ENCODE data around the gene TUBA4A.

- TF ChIP-seq CEBPB (IDR thresholded peaks at IDR 0.05; ENCODE audit: low read depth, low read length) (no peak), CTCF (conservative IDR thresholded peaks at IDR 0.05; ENCODE audit: low read depth, low read length) (no peak), POLR2A (IDR thresholded peaks at IDR 0.05; ENCODE audit: low read depth, low read length) (no peak), RAD21 (IDR thresholded peaks at IDR 0.05; ENCODE audit: low read length) (no peak)
These were observed 37.7 kb downstream of the TUBA4A start for GRCh38 chr2:219215871-219216534.

Measured in IMR-90 (cell line).